HUES48 (cell line): Measurements from ENCODE around the gene TTC28.

Experiments used
- H3K27ac ChIP-seq: one replicate; pipeline ENCODE4 v1.7.0; 2013; ENCODE audit warnings: low read depth, low read length, inconsistent platforms
- H3K27me3 ChIP-seq: 2 replicates; pipeline ENCODE4 v1.6.1; 2013; ENCODE audit warnings: mild to moderate bottlenecking, low read length; ENCODE audit not compliant: control insufficient read depth, insufficient read depth
- H3K36me3 ChIP-seq: 2 replicates; pipeline ENCODE4 v1.6.1; 2013; ENCODE audit warnings: low read length; ENCODE audit not compliant: control insufficient read depth, insufficient read depth
- H3K4me1 ChIP-seq: 2 replicates; pipeline ENCODE4 v1.6.1; 2013; ENCODE audit warnings: mild to moderate bottlenecking, low read length; ENCODE audit not compliant: control insufficient read depth, insufficient read depth
- H3K4me3 ChIP-seq: 2 replicates; pipeline ENCODE4 v1.5.1; 2013; ENCODE audit warnings: mild to moderate bottlenecking, low read depth, low read length
- H3K9ac ChIP-seq: 2 replicates; pipeline ENCODE4 v1.6.1; 2013; ENCODE audit warnings: mild to moderate bottlenecking, low read depth, low read length, moderate library complexity
- H3K9me3 ChIP-seq: 2 replicates; pipeline ENCODE4 v1.6.1; 2013; ENCODE audit warnings: low read length; ENCODE audit not compliant: control insufficient read depth, insufficient read depth

Gene TTC28

GRCh38 chr22:28043266-28043665 is 636.4 kb downstream of the TTC28 start:
- no peaks in the 10 kb centered on the region for H3K36me3 ChIP-seq
- H3K4me3 ChIP-seq = no peak overlapping the region
- H3K9me3 ChIP-seq = no peaks in the 10 kb centered on the region
- H3K27me3 ChIP-seq = no peaks in the 10 kb centered on the region
- H3K27ac ChIP-seq = no peak overlapping the region
- no peak overlapping the region for H3K9ac ChIP-seq
- H3K4me1 ChIP-seq = no peaks in the 10 kb centered on the region

- H3K36me3 ChIP-seq = no peaks in the 10 kb centered on the region
- H3K9me3 ChIP-seq = no peaks in the 10 kb centered on the region
- no peaks in the 10 kb centered on the region; the same call in 1 of the 2 replicates for H3K27me3 ChIP-seq
- H3K9ac ChIP-seq = no peak overlapping the region
- H3K27ac ChIP-seq = no peak overlapping the region
- H3K4me3 ChIP-seq = no peak overlapping the region
- H3K4me1 ChIP-seq = no peaks in the 10 kb centered on the region
Observed at GRCh38 chr22:28034760-28035401, 644.8 kb downstream of the TTC28 start.

DNA sequence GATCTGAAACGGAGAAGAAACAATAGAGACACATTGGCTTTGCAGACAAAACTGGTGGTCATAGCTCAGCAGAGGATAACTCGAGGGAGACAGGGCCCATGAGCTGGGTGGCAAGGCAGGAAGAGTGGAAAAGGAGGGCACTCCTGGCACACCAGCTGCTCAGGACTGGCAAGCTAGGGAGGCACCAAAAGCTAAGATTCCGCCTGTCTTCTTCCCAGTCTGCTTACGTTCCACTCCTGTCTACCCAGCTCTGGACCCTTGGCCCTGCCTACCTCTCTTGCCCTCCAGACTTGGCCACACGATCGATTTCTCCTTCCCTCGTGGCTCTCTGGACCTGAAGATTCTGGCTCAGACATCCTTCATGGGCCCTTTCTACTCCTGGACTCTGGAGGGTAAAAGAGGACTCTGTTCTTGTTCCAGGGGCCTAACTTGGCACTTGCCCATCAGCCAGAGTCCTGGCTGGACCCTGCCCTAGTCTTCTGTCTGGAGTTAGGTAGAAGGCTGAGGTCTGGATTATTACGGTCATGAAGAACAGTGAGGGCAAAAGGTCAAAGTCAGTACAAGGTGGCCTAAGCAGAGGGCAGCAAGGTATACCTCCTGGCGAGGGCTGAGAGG is 645.4 kb downstream of the TTC28 start:
- Histone ChIP-seq H3K4me3 (no peak overlapping the region), H3K9me3 (no peaks in the 10 kb centered on the region), H3K9ac (no peak overlapping the region)

DNA sequence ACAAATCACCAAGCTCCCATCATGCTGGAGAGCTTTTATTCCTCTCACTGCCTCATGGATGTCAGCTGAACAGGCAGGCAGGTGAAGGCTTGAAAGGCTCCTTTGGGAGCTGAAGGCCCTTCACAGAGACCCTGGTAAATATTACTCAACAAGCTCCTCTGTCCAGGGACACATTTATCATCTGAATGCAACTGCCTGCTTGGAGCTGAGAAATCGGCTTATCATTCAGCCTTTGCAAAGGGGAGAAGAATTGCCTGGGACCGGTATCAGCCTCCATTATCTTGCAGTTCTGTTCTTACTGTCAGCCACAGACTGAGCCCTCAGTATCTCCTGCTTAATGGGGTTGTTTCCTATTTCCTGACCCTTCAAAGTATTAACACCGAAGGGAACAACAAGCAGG is 646.8 kb downstream of the TTC28 start:
- Histone ChIP-seq H3K4me3 (no peak overlapping the region), H3K36me3 (no peaks in the 10 kb centered on the region), H3K4me1 (no peaks in the 10 kb centered on the region), H3K27ac (no peak overlapping the region), H3K9ac (no peak overlapping the region), H3K27me3 (no peaks in the 10 kb centered on the region; the same call in 1 of the 2 replicates), H3K9me3 (no peaks in the 10 kb centered on the region)

More for the DNA sequence above, 645.4 kb downstream of the TTC28 start:
- no peaks in the 10 kb centered on the region for H3K36me3 ChIP-seq
- H3K27me3 ChIP-seq = no peaks in the 10 kb centered on the region; the same call in 1 of the 2 replicates
- H3K27ac ChIP-seq = no peak overlapping the region
- H3K4me1 ChIP-seq = no peaks in the 10 kb centered on the region

DNA sequence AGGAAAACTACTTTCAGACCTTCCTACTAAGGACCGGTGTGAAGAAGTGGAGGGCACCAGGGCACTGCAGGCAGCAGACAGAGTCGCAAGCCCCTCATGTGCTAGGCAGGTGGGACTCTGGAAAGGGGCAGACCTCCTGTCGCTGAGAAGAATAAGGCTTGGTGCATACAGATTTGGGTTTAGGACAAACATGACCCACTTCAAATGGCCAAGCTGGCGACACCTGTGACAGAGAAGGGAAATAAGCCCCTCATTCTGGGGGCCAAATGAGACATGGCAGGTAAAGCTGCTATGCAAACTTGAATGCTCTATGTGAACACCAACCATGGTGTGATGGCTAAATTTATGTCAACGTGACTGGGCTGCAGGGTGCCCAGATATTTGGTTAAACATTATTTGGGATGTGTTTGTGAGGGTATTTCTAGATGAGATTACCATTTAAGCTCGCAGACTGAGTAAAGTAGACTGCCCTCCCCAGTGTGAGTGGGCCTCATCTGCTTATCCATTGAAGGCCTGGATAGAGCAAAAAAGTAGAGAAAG is 648.2 kb downstream of the TTC28 start:
- Histone ChIP-seq H3K4me1 (no peaks in the 10 kb centered on the region), H3K4me3 (no peak overlapping the region), H3K9ac (no peak overlapping the region), H3K36me3 (no peaks in the 10 kb centered on the region), H3K27ac (no peak overlapping the region), H3K9me3 (no peaks in the 10 kb centered on the region), H3K27me3 (no peaks in the 10 kb centered on the region; the same call in 1 of the 2 replicates)

DNA sequence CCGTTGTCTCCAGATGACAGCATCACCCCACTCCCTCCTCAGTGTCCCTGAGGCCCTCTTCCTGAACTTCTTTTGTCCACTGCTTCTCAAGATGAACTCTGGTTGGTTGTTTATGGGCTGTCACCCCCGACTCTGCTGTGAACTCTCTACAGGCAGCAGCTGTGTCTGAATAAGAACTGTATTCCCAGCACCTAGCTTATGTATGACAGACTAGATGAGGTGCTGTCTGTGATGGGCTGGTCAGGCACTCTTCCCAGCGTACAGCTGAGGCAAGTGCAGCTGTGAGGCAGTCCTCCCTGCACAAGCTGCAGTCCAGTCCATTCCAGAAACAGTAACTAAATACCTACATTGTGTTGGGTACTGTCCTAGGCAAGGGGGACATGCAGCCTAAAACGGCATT is 649.2 kb downstream of the TTC28 start:
- Histone ChIP-seq H3K4me3 (no peak overlapping the region), H3K9me3 (no peaks in the 10 kb centered on the region), H3K9ac (no peak overlapping the region), H3K36me3 (no peaks in the 10 kb centered on the region), H3K27me3 (no peaks in the 10 kb centered on the region; the same call in 1 of the 2 replicates), H3K4me1 (no peaks in the 10 kb centered on the region), H3K27ac (no peak overlapping the region)

DNA sequence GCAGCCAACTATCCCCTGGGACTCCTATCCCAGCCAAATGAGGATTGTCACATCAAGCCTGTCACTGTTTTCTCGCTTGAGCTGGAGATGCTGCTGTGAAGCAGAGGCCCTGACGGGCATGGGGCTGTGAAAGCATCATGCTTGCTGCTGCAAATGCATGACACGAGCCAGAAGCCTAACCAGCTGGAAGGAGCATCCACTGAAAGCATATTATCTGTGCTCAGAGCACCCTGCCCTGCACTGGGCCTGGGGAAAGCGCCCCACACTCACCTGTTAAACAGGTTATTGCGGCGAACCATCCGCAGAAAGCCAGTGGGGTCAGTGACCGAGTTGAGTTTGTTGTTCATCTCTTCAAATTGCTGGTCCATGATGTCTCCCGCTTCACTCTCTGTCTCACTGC is 649.7 kb downstream of the TTC28 start:
- Histone ChIP-seq H3K36me3 (no peaks in the 10 kb centered on the region), H3K27ac (no peak overlapping the region), H3K4me1 (no peaks in the 10 kb centered on the region), H3K9ac (no peak overlapping the region), H3K4me3 (no peak overlapping the region), H3K9me3 (no peaks in the 10 kb centered on the region), H3K27me3 (no peaks in the 10 kb centered on the region; the same call in 1 of the 2 replicates)

GRCh38 chr22:28029201-28029948 is 650.3 kb downstream of the TTC28 start:
- no peak overlapping the region for H3K4me3 ChIP-seq
- no peaks in the 10 kb centered on the region for H3K36me3 ChIP-seq
- H3K9me3 ChIP-seq = no peaks in the 10 kb centered on the region
- no peaks in the 10 kb centered on the region for H3K4me1 ChIP-seq
- H3K27me3 ChIP-seq = no peaks in the 10 kb centered on the region; the same call in 1 of the 2 replicates
- H3K9ac ChIP-seq = no peak overlapping the region
- H3K27ac ChIP-seq = no peak overlapping the region

DNA sequence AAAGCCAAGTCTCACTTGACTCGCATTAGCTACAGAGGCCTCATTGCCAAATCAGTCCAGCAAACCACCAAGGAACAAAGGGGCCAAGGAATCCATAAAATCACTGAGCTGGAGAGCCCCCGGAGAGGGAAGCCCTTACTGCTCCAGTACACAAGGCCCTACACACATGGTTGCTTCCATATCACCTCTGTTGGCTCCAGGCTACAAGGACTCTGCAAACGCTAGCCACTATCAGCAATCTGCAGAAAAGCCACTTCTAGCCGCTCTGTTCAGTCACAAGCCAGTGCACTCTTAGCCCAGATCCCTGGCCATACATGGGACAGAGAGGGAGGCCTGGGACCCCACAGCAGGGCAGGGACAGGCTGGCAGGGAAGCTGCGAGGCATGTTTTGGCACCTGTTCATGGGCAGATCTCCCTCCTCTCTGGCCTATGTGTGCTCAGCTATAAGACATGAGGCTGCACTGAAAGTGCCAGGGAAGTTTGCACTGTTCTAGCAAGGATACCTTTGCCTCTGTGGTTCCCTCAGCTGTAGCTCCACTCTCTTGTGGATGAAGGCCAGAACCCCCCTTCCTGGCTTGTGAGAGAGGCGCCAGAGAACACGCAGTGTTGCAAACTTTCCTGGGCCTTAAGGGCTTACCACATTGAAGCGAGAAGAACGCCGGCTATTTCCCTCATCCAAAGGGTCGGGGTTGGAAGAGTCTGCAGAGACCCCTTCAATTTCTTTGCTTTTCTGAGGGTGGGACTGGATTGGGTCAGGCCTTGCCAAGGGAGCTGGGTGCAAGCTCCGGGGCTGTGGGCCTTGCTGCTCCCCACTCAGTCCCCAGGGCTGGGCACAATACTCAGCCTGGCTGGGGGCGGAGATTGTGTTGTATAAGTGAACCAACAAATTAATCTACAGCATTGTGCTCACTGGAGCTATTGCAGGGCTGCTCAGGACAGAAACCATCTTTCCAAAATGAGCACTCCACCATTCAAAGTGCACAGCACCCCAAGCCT is 651.9 kb downstream of the TTC28 start:
- Histone ChIP-seq H3K4me3 (no peak overlapping the region), H3K9me3 (no peaks in the 10 kb centered on the region), H3K4me1 (no peaks in the 10 kb centered on the region), H3K27ac (no peak overlapping the region), H3K36me3 (no peaks in the 10 kb centered on the region), H3K9ac (no peak overlapping the region), H3K27me3 (no peaks in the 10 kb centered on the region)

GRCh38 chr22:28025866-28026575 is 653.6 kb downstream of the TTC28 start:
- H3K27me3 ChIP-seq = no peaks in the 10 kb centered on the region
- no peaks in the 10 kb centered on the region for H3K4me1 ChIP-seq
- H3K9ac ChIP-seq = no peak overlapping the region
- H3K27ac ChIP-seq = no peak overlapping the region
- H3K4me3 ChIP-seq = no peak overlapping the region
- no peaks in the 10 kb centered on the region for H3K36me3 ChIP-seq
- no peaks in the 10 kb centered on the region for H3K9me3 ChIP-seq
